Measurements from ENCODE around the gene NKAIN2.
"Not testable (repeated sequence)": the region's sequence is repeated elsewhere in the genome, so short reads cannot be mapped to it uniquely, and the experiment has no call there.

The NKAIN2 gene

GRCh38 chr6:124699038-124699437, 895.4 kb downstream of the NKAIN2 start:
- no peak for TF ChIP-seq CTCF (conservative IDR thresholded peaks at IDR 0.05; ENCODE audit: low read depth)
- no peak for DNase-seq (ENCODE audit: low spot score)
- POLR2A ChIA-PET (ENCODE audit: low non-redundant PET): no interaction called here
- CTCF ChIA-PET: no interaction called here
- H3K27ac ChIP-seq: no peak overlapping the region

- no peak for DNase-seq (ENCODE audit: low spot score)
- H3K27ac ChIP-seq: no peak overlapping the region
- ChIA-PET CTCF (no interaction called here), POLR2A (ENCODE audit: low non-redundant PET) (no interaction called here)
- no peak for TF ChIP-seq CTCF (conservative IDR thresholded peaks at IDR 0.05; ENCODE audit: low read depth)
Measured at GRCh38 chr6:124703541-124703940, 899.9 kb downstream of the NKAIN2 start.

- DNase-seq (ENCODE audit: low spot score); CTCF ChIA-PET; H3K27ac ChIP-seq; POLR2A ChIA-PET (ENCODE audit: low non-redundant PET): not testable (repeated sequence)
Measured at GRCh38 chr6:124712532-124712931, 908.9 kb downstream of the NKAIN2 start.

- no peak for TF ChIP-seq CTCF (conservative IDR thresholded peaks at IDR 0.05; ENCODE audit: low read depth)
- no peak overlapping the region for H3K27ac ChIP-seq
- ChIA-PET CTCF (interaction anchor here (0.6 kb wide), 1 partner anchor 804 kb away, joined by 3 read pairs; no protein-coding TSS in a partner anchor), POLR2A (ENCODE audit: low non-redundant PET) (no interaction called here)
- DNase-seq (ENCODE audit: low spot score): no peak
Measured at GRCh38 chr6:124714728-124715127, 911.1 kb downstream of the NKAIN2 start.

- POLR2A ChIA-PET (ENCODE audit: low non-redundant PET): no interaction called here
- DNase-seq (ENCODE audit: low spot score): no peak
Measured at GRCh38 chr6:124719913-124720312, 916.2 kb downstream of the NKAIN2 start.

GRCh38 chr6:124721331-124721730, 917.7 kb downstream of the NKAIN2 start:
- no peak for TF ChIP-seq CTCF (conservative IDR thresholded peaks at IDR 0.05; ENCODE audit: low read depth)
- CTCF ChIA-PET: no interaction called here
- POLR2A ChIA-PET (ENCODE audit: low non-redundant PET): no interaction called here

More at GRCh38 chr6:124719913-124720312, 916.2 kb downstream of the NKAIN2 start:
- CTCF ChIA-PET: no interaction called here
- no peak overlapping the region for H3K27ac ChIP-seq
- no peak for TF ChIP-seq CTCF (conservative IDR thresholded peaks at IDR 0.05; ENCODE audit: low read depth)

GRCh38 chr6:124722141-124722878, 918.6 kb downstream of the NKAIN2 start:
- TF ChIP-seq CTCF (conservative IDR thresholded peaks at IDR 0.05; ENCODE audit: low read depth): no peak
- CTCF ChIA-PET: no interaction called here

More at GRCh38 chr6:124721331-124721730, 917.7 kb downstream of the NKAIN2 start:
- no peak for DNase-seq (ENCODE audit: low spot score)
- no peak overlapping the region for H3K27ac ChIP-seq

More at GRCh38 chr6:124722141-124722878, 918.6 kb downstream of the NKAIN2 start:
- POLR2A ChIA-PET (ENCODE audit: low non-redundant PET): no interaction called here
- H3K27ac ChIP-seq: no peak overlapping the region
- DNase-seq (ENCODE audit: low spot score): no peak

All from RWPE1 (cell line).